Neuronal stem cell (in vitro differentiated cells): Measurements from ENCODE around the gene BAZ1B.
A peak's percentile ranks its signal among the peaks of the same experiment; 100 is the strongest.
"Not testable (repeated sequence)": the region's sequence is repeated elsewhere in the genome, so short reads cannot be mapped to it uniquely, and the experiment has no call there.

Experiments used
- DNase-seq: peaks from one replicate; pipeline ENCODE4 v3.0.0-alpha.2; 2013; ENCODE audit warnings: low spot score
- H2AFZ ChIP-seq: one replicate; pipeline ENCODE4 v1.6.1; 2013; ENCODE audit warnings: mild to moderate bottlenecking, low read length, inconsistent platforms
- H2AK5ac ChIP-seq: 2 replicates; pipeline ENCODE4 v1.6.1; 2013; ENCODE audit warnings: low read depth, mild to moderate bottlenecking, inconsistent platforms, low read length, moderate library complexity, mixed read lengths
- H2BK120ac ChIP-seq: 2 replicates; pipeline ENCODE4 v1.6.1; 2013; ENCODE audit warnings: low read depth, mild to moderate bottlenecking, inconsistent platforms, low read length, moderate library complexity, mixed read lengths
- H2BK12ac ChIP-seq: one replicate; pipeline ENCODE4 v1.6.1; 2013; ENCODE audit warnings: low read length, inconsistent platforms
- H2BK15ac ChIP-seq: 2 replicates; pipeline ENCODE4 v1.6.1; 2013; ENCODE audit warnings: mild to moderate bottlenecking, low read length, inconsistent platforms, mixed read lengths
- H2BK5ac ChIP-seq: one replicate; pipeline ENCODE4 v1.6.1; 2013; ENCODE audit warnings: inconsistent platforms, mild to moderate bottlenecking, low read length, moderate library complexity
- H3K14ac ChIP-seq: one replicate; pipeline ENCODE4 v1.6.1; 2013; ENCODE audit warnings: low read length, inconsistent platforms
- H3K18ac ChIP-seq: 2 replicates; pipeline ENCODE4 v1.6.1; 2013; ENCODE audit warnings: low read length, inconsistent platforms
- H3K23ac ChIP-seq: 2 replicates; pipeline ENCODE4 v1.6.1; 2013; ENCODE audit warnings: low read depth, mild to moderate bottlenecking, mixed read lengths, low read length, inconsistent platforms; ENCODE audit not compliant: poor library complexity
- H3K27ac ChIP-seq: replicated peaks from 3 replicates; pipeline ENCODE4 v1.5.1; 2013; ENCODE audit warnings: low read length, inconsistent platforms
- H3K27me3 ChIP-seq, 3 experiments: 2 replicates each; pipeline ENCODE4 v1.6.1; 2013; ENCODE audit warnings: low read length in 3 of 3, mild to moderate bottlenecking in 2 of 3, inconsistent platforms in 1 of 3, low read depth in 1 of 3, mixed read lengths in 1 of 3, moderate library complexity in 1 of 3; ENCODE audit not compliant: control insufficient read depth in 3 of 3, insufficient read depth in 3 of 3
- H3K36me3 ChIP-seq, 2 donors: replicated peaks in 1 of 2; 2 replicates each; pipeline ENCODE4 v1.6.1; 2013; ENCODE audit warnings: low read length in 2 of 2; ENCODE audit not compliant: control insufficient read depth in 2 of 2, insufficient read depth in 2 of 2
- H3K4ac ChIP-seq: 2 replicates; pipeline ENCODE4 v1.6.1; 2013; ENCODE audit warnings: inconsistent platforms, mild to moderate bottlenecking, low read length, moderate library complexity
- H3K4me1 ChIP-seq, 2 donors: 1 replicate in 1 of 2; 2 replicates in 1 of 2; pipeline ENCODE4 v1.6.1; 2013; ENCODE audit warnings: low read length in 2 of 2, low read depth in 1 of 2; ENCODE audit not compliant: control insufficient read depth in 2 of 2, insufficient read depth in 1 of 2
- H3K4me2 ChIP-seq: one replicate; pipeline ENCODE4 v1.6.1; 2013; ENCODE audit warnings: mild to moderate bottlenecking, low read length, inconsistent platforms; ENCODE audit not compliant: insufficient read depth, poor library complexity, severe bottlenecking
- H3K4me3 ChIP-seq, 2 donors: 2 replicates each; pipeline ENCODE4 v1.5.1; 2013; ENCODE audit warnings: low read length in 2 of 2, mild to moderate bottlenecking in 2 of 2, inconsistent platforms in 1 of 2, moderate library complexity in 1 of 2
- H3K79me1 ChIP-seq: one replicate; pipeline ENCODE4 v1.6.1; 2013; ENCODE audit warnings: low read depth, mild to moderate bottlenecking, inconsistent platforms, low read length, moderate library complexity
- H3K9ac ChIP-seq: one replicate; pipeline ENCODE4 v1.6.1; 2013; ENCODE audit warnings: mild to moderate bottlenecking, low read depth, low read length, inconsistent platforms; ENCODE audit not compliant: poor library complexity
- H3K9me3 ChIP-seq, 2 donors: replicated peaks in 1 of 2; 2 replicates each; pipeline versions ENCODE3 to v1.6.1; 2013; ENCODE audit warnings: low read length in 2 of 2, mild to moderate bottlenecking in 2 of 2, inconsistent platforms in 1 of 2, low read depth in 1 of 2, mixed read lengths in 1 of 2, moderate library complexity in 1 of 2; ENCODE audit not compliant: control insufficient read depth in 2 of 2, insufficient read depth in 1 of 2
- H4K8ac ChIP-seq: one replicate; pipeline ENCODE4 v1.6.1; 2013; ENCODE audit warnings: low read depth, mild to moderate bottlenecking, inconsistent platforms, low read length, moderate library complexity
- H4K91ac ChIP-seq: one replicate; pipeline ENCODE4 v1.6.1; 2013; ENCODE audit warnings: low read length, low read depth, mild to moderate bottlenecking, inconsistent platforms; ENCODE audit not compliant: poor library complexity
- WGBS, 2 donors: extraction: QIAGEN DNeasy Blood & Tissue Kit; methylation state at CpG; one replicate each; pipeline ENCODE4 v1.1.7; 2013; ENCODE audit warnings: missing lambda C conversion rate in 2 of 2, mixed read lengths in 1 of 2; ENCODE audit not compliant: insufficient read length in 2 of 2, insufficient replicate concordance in 1 of 2; ENCODE audit errors: extremely low coverage in 2 of 2; 5-methylcytosine and 5-hydroxymethylcytosine counted together

The BAZ1B gene

DNA sequence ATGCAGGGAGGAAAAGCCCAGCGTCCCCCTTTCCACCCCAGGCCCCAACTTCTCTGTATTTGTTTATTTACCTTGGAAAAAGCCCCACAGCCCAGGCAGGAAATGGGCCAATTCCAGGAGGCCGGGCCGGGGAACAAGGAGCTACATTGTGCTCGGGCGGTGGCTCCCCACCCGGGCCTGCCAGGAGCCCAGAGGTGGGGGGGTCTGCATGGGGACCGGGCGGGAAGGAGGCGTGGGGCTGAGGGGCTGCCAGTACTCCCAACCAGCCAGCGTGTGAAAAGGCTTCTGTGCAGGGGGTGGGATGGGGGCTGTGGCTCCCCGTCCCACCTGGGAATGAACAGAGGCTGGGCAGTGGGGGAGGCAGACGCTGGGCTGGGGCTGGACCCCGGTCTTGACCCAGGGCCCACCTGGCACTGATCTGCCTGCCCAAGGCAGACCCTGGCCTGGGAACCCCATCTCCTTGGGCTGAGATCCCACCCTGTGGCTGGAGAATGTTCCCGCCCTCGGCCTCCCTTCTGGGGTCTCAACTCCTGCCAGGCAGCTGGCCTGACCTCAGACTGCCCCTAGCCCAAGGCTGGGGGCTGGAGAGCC is 111.5 kb downstream of the BAZ1B start:
- not testable (repeated sequence) for H3K27ac ChIP-seq, H3K9ac ChIP-seq, H3K4me3 ChIP-seq, H3K4me2 ChIP-seq, H3K36me3 ChIP-seq, H3K14ac ChIP-seq, H3K4ac ChIP-seq, H2BK15ac ChIP-seq, H3K9me3 ChIP-seq, H2BK12ac ChIP-seq, H3K4me1 ChIP-seq, H2BK5ac ChIP-seq, H2BK120ac ChIP-seq, H4K8ac ChIP-seq, DNase-seq, H3K27me3 ChIP-seq, H4K91ac ChIP-seq, H3K79me1 ChIP-seq, H3K23ac ChIP-seq
- peak overlapping the region; percentile 64 for H3K18ac ChIP-seq
- H2AK5ac ChIP-seq = peak overlapping the region; percentile 88
- peak overlapping the region; percentile 78 for H2AFZ ChIP-seq
- WGBS, 2 donors = no CpG with 5 or more reads among the region's 15 CpGs

DNA sequence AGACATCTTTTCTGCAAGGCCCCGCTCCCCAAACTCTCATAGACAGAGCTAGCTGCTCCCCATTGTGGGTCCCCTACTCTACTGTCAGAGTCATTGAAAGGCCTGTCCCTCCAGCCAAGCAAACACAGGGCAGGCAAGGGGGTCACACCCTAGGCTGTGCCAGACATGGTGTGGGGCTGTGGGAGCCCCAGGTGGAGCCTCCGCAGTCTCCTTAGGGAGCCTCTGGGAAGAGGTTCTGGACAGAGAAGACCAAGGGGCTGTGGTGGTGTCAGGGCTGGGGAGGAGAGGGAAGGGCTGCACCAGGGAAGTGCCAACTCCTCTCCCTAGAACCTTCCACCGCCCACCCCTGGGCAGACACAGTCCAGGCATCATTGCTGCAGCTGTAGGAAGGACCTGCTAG is 117.2 kb downstream of the BAZ1B start:
- not testable (repeated sequence) for H2BK15ac ChIP-seq, H2AK5ac ChIP-seq, H3K4me2 ChIP-seq, H3K36me3 ChIP-seq, H3K27me3 ChIP-seq, H3K4ac ChIP-seq, H3K9me3 ChIP-seq, H3K23ac ChIP-seq, H2BK120ac ChIP-seq, H4K91ac ChIP-seq, H3K27ac ChIP-seq, H3K14ac ChIP-seq, H3K9ac ChIP-seq, H2BK12ac ChIP-seq, DNase-seq, H2AFZ ChIP-seq, H3K4me3 ChIP-seq, H3K79me1 ChIP-seq, H4K8ac ChIP-seq, H3K4me1 ChIP-seq
- WGBS, 2 donors = no CpG with 5 or more reads among the region's 3 CpGs
- peak overlapping the region; percentile 57 for H3K18ac ChIP-seq
- H2BK5ac ChIP-seq = peak overlapping the region; percentile 75

DNA sequence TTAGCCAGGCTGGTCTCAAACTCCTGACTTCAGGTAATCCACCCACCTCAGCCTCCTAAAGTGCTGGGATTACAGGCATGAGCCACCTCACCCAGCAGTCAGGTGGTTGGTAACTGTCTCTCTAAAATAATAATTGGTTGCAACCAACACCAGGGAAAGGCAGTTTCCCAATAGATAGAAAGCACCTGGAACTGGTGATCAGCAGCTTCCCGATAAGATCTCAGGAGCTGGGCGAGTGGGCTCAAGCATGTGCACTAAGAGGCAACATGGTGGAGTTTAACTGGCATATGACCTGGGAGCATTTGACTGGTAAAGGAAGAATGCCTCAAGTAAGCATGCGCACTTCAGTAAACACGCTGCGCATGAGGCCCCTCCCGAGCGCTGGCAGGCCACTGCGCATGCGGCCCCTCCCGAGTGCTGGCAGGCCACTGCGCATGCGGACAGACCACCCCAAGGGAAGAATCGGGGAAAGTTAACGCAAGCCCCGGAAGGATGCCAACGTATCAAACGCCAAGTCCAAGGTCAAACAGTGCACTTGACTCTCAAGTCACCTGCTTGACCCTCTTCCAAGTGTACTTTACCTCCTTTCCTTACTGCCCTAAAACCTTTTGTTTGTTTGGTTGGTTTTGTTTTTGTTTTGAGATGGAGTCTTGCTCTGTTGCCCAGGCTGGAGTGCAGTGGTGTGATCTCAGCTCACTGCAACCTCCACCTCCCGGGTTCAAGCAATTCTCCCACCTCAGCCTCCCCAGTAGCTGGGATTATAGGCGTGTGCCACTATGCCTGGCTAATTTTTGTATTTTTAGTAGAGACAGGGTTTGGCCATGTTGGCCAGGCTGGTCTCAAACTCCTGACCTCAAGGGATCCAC is 122.7 kb downstream of the BAZ1B start:
- not testable (repeated sequence) for H2BK5ac ChIP-seq, H2BK12ac ChIP-seq, H3K4me2 ChIP-seq, H3K36me3 ChIP-seq, H3K23ac ChIP-seq, H3K79me1 ChIP-seq, H2AK5ac ChIP-seq, H4K8ac ChIP-seq, H3K9me3 ChIP-seq, H3K14ac ChIP-seq, H3K4me3 ChIP-seq, H4K91ac ChIP-seq, DNase-seq, H3K4ac ChIP-seq, H2BK15ac ChIP-seq, H3K27ac ChIP-seq, H3K27me3 ChIP-seq, H2AFZ ChIP-seq, H3K9ac ChIP-seq, H3K18ac ChIP-seq, H2BK120ac ChIP-seq
- no CpG with 5 or more reads among the region's 19 CpGs for WGBS, 2 donors
- H3K4me1 ChIP-seq = peaks cover 11% of the 10 kb centered on the region in 2 donors

DNA sequence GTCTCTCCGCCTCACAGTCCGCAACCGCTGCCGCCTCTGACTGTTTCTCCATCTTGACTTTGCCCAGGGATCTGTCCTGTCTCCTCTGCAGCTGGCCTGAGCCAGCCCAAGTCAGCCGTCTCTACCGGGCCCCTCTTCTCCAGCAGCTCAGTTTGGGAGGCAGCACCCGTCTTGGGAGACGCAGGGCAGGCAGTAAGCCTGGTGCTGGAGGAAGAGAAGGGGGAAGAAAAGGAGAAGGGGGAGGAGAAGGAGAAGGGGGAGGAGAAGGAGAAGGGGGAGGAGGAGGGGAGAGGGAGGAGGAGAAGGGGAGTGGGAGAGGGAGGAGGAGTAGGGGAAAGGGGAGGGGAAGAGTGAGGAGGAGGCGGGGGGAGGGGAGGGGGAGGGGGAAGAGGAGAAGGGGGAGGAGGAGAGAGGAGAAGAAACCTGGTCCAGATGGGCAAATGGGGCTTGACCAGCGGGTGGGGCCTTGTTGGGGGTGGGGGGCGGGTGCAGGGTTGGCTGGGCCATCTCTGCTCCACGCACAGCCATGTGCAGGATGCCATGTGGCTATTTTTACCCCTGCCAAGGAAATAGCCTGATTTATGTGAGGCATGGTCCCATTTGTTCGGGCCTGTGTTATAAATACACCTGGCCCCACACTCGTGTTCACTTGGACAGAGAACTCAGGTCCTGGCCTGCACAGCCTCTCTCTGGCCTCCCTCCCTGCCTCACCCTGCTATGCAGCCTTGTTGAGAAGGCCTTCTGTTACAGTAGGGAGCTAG is 124.4 kb downstream of the BAZ1B start:
- Histone ChIP-seq H3K27ac (peak overlapping the region; percentile 88), H3K9me3 (no peaks in the 10 kb centered on the region)

More for the DNA sequence above, 124.4 kb downstream of the BAZ1B start:
- peak; percentile 45 for DNase-seq
- Histone ChIP-seq H3K18ac (peak overlapping the region; percentile 94), H3K4me3 (peak overlapping the region; percentile 48 to 77), H3K4me1 (peaks cover 11% of the 10 kb centered on the region in 2 donors), H2BK5ac (peak overlapping the region; percentile 42), H3K9ac (peak overlapping the region; percentile 92), H3K27me3 (no peaks in the 10 kb centered on the region), H3K4ac (no peak overlapping the region), H2AFZ (peak overlapping the region; percentile 97), H2BK15ac (peak overlapping the region; percentile 86), H4K8ac (no peak overlapping the region), H4K91ac (peak overlapping the region; percentile 99), H3K79me1 (no peaks in the 10 kb centered on the region), H2BK12ac (peak overlapping the region; percentile 59), H3K4me2 (peak overlapping the region; percentile 83), H3K14ac (peak overlapping the region; percentile 99), H3K36me3 (no peaks in the 10 kb centered on the region), H2AK5ac (no peak overlapping the region), H3K23ac (no peak overlapping the region), H2BK120ac (peak overlapping the region; percentile 96)
- WGBS, 2 donors = no CpG with 5 or more reads among the region's 14 CpGs
